Liver (tissue), 9 donors: Measurements from ENCODE around the gene CPEB1. TPM values are rescaled to one million over a fixed set of nuclear protein-coding genes. Genes with fewer than 3 reads are reported as not detected.

ENCODE experiments used
- DNase-seq: peaks from one replicate; pipeline ENCODE4 v3.0.0-alpha.2; 2017; ENCODE audit warnings: low spot score
- H3K27ac ChIP-seq, 2 donors: one replicate each; pipeline ENCODE4 v1.7.0; 2013; ENCODE audit warnings: inconsistent platforms in 2 of 2, low read length in 2 of 2, control low read depth in 1 of 2, low read depth in 1 of 2, mild to moderate bottlenecking in 1 of 2
- H3K27me3 ChIP-seq, 4 donors: one replicate each; pipeline versions ENCODE4 v1.6.1 to v1.7.0; 2013; ENCODE audit warnings: low read length in 3 of 4, inconsistent platforms in 1 of 4, mild to moderate bottlenecking in 1 of 4, moderate library complexity in 1 of 4; ENCODE audit not compliant: control insufficient read depth in 4 of 4, insufficient read depth in 4 of 4
- H3K36me3 ChIP-seq, 4 donors: one replicate each; pipeline versions ENCODE4 v1.6.1 to v1.7.0; 2013; ENCODE audit warnings: low read length in 3 of 4, mild to moderate bottlenecking in 3 of 4, low read depth in 1 of 4, moderate library complexity in 1 of 4; ENCODE audit not compliant: control insufficient read depth in 4 of 4, insufficient read depth in 3 of 4
- H3K4me1 ChIP-seq, 4 donors: one replicate each; pipeline versions ENCODE4 v1.6.1 to v1.7.0; 2013; ENCODE audit warnings: low read length in 3 of 4, mild to moderate bottlenecking in 3 of 4, moderate library complexity in 1 of 4; ENCODE audit not compliant: control insufficient read depth in 4 of 4, insufficient read depth in 4 of 4
- H3K4me3 ChIP-seq, 3 donors: one replicate each; pipeline versions ENCODE4 v1.6.1 to v1.7.0; 2013; ENCODE audit warnings: low read length in 3 of 3, control low read depth in 1 of 3, low read depth in 1 of 3, mild to moderate bottlenecking in 1 of 3
- H3K9ac ChIP-seq, 2 donors: one replicate each; pipeline ENCODE4 v1.7.0; 2013; ENCODE audit warnings: low read length in 2 of 2, mild to moderate bottlenecking in 2 of 2, moderate library complexity in 2 of 2, control low read depth in 1 of 2, low read depth in 1 of 2
- H3K9me3 ChIP-seq, 4 donors: one replicate each; pipeline versions ENCODE4 v1.6.1 to v1.7.0; 2013; ENCODE audit warnings: low read length in 3 of 4; ENCODE audit not compliant: control insufficient read depth in 4 of 4
- CTCF ChIP-seq: fragments of 150-350 bp; IDR thresholded peaks from 2 replicates; pipeline ENCODE4 v1.5.1; 2017; ENCODE audit warnings: improper control_type of control experiment, low read depth, low read length; ENCODE audit not compliant: missing input control
- EGR1 ChIP-seq, 2 donors: IDR thresholded peaks; 2 replicates each; pipeline ENCODE4 v1.6.1; 2016 to 2018; ENCODE audit warnings: antibody characterized with exemption in 2 of 2, low read depth in 2 of 2
- FOXA1 ChIP-seq: IDR thresholded peaks from 2 replicates; pipeline ENCODE4 v1.6.1; 2016; ENCODE audit warnings: antibody characterized with exemption
- FOXA2 ChIP-seq: IDR thresholded peaks from 2 replicates; pipeline ENCODE4 v1.6.1; 2016; ENCODE audit warnings: antibody characterized with exemption
- GABPA ChIP-seq, 2 donors: IDR thresholded peaks in 1 of 2; conservative IDR thresholded peaks in 1 of 2; 2 replicates each; pipeline ENCODE4 v1.6.1; 2016; ENCODE audit warnings: antibody characterized with exemption in 2 of 2, mild to moderate bottlenecking in 1 of 2, moderate library complexity in 1 of 2
- HNF4A ChIP-seq, 2 donors: conservative IDR thresholded peaks; 2 replicates each; pipeline ENCODE4 v1.6.1; 2016; ENCODE audit warnings: antibody characterized with exemption in 2 of 2, mild to moderate bottlenecking in 2 of 2
- HNF4G ChIP-seq: IDR thresholded peaks from 2 replicates; pipeline ENCODE4 v1.6.1; 2016; ENCODE audit warnings: antibody characterized with exemption
- JUND ChIP-seq, 2 donors: IDR thresholded peaks; 2 replicates each; pipeline ENCODE4 v1.6.1; 2016; ENCODE audit warnings: antibody characterized with exemption in 2 of 2
- MAX ChIP-seq: IDR thresholded peaks from 2 replicates; pipeline ENCODE4 v1.6.1; 2016; ENCODE audit warnings: antibody characterized with exemption
- NR2F2 ChIP-seq: IDR thresholded peaks from 2 replicates; pipeline ENCODE4 v1.6.1; 2016; ENCODE audit warnings: antibody characterized with exemption
- SP1 ChIP-seq: IDR thresholded peaks from 2 replicates; pipeline ENCODE4 v1.6.1; 2018; ENCODE audit warnings: antibody characterized with exemption, mild to moderate bottlenecking
- TAF1 ChIP-seq: conservative IDR thresholded peaks from 2 replicates; pipeline ENCODE4 v1.6.1; 2016; ENCODE audit warnings: antibody characterized with exemption, mild to moderate bottlenecking
- ZBTB33 ChIP-seq: IDR thresholded peaks from 2 replicates; pipeline ENCODE4 v1.6.1; 2016; ENCODE audit warnings: antibody characterized with exemption
- WGBS: extraction: QIAGEN DNeasy Blood & Tissue Kit; methylation state at CpG from one replicate; pipeline ENCODE4 v1.1.7; 2013; 5-methylcytosine and 5-hydroxymethylcytosine counted together
- polyA plus RNA-seq, 2 donors: library from polyadenylated mRNA; stranded (reverse) in 1 of 2; unstranded in 1 of 2; fragments of 200-250 nt in 1 of 2; fragments of >200 nt in 1 of 2; fragmentation: Nextera tagmentation in 1 of 2; extraction: Ambion mirVana in 1 of 2; gene quantifications; one replicate each; pipeline versions ENCODE4 v1.2.1 to v1.2.3, GENCODE V29; 2013 to 2015
- total RNA-seq, 2 donors: library from RNA; depleted of rRNA; stranded (reverse); fragments of >200 nt; gene quantifications; one replicate each; pipeline ENCODE4 v1.2.3, GENCODE V29; 2014
- TF ChIP-seq, protein P1 (sequence below): IDR thresholded peaks from 2 replicates; pipeline ENCODE4 v1.6.1; 2016; ENCODE audit warnings: antibody characterized with exemption
- donor health status: healthy.
- donor health status: healthy.
- donor health status: healthy.
- donor health status: healthy.
- donor health status: healthy.

Gene CPEB1
- total and polyA plus RNA-seq, 4 donors, result under 0.01 to 0.14 (median 0.05) TPM; not detected in 1

GRCh38 chr15:82674873-82675272, 27.7 kb upstream of the CPEB1 start (continued):
- no peak for TF ChIP-seq ZBTB33
- TF ChIP-seq GABPA (IDR thresholded peaks at IDR 0.05 in 1 of 2, conservative IDR thresholded peaks at IDR 0.05 in 1 of 2), result no peak
- no peak for TF ChIP-seq NR2F2
- no peak for TF ChIP-seq JUND (IDR thresholded peaks at IDR 0.05)

DNA sequence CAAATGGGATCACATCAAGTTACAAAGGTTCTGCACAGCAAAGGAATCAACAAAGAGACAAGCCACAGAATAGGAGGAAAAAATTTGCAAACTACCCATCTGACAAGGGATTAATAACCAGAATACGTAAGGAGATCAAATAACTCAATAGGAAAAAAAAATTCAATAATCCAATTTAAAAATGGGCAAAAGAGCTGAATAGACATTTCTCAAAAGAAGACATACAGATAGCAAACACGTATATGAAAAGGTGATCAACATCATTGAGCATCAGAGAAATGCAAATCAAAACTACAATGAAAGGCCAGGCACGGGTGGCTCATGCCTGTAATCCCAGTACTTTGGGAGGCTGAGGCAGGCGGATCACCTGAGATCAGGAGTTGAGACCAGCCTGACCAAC, 23.5 kb upstream of the CPEB1 start:
- H3K4me1 ChIP-seq, result no peaks in the 10 kb centered on the region
- H3K36me3 ChIP-seq, result no peaks in the 10 kb centered on the region
- no peak overlapping the region for H3K4me3 ChIP-seq
- no peak for DNase-seq
- no peaks in the 10 kb centered on the region for H3K9me3 ChIP-seq
- H3K27ac ChIP-seq, result no peak overlapping the region
- H3K27me3 ChIP-seq, result peaks cover 0 to 6% (median 0%) of the 10 kb centered on the region in 4 donors
- no peak overlapping the region for H3K9ac ChIP-seq
- TF ChIP-seq SP1, result no peak
- TF ChIP-seq EGR1 (IDR thresholded peaks at IDR 0.05; ENCODE audit: low read depth in 2 of 2), result no peak
- TF ChIP-seq, protein P1, sequence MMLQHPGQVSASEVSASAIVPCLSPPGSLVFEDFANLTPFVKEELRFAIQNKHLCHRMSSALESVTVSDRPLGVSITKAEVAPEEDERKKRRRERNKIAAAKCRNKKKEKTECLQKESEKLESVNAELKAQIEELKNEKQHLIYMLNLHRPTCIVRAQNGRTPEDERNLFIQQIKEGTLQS, result no peak
- TF ChIP-seq TAF1, result no peak
- TF ChIP-seq FOXA2, result no peak
- TF ChIP-seq MAX, result no peak
- TF ChIP-seq FOXA1, result no peak
- 84% methylated on average over 4 of the region's 4 CpGs for WGBS

DNA sequence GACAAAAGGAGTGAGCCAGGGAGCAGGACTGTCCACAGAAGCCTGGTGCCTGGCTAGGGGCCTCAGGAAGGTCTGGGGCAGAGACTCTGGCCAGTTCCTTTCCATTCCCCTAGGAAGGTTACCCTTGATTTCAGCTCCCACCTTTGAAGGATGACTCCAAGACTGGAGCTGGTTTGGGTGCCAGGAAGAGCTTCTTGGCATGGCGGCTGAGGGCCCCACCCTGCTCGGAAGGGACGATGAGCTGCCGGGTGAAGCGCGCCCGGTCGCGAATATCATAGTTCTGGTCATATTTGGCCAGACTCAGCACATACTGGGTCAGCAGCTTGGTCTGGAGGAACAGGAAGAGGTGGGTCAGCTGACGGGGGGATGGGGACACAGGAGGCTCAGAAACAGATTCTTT, 19.4 kb upstream of the CPEB1 start:
- peaks cover 0 to 6% (median 1%) of the 10 kb centered on the region in 4 donors for H3K27me3 ChIP-seq
- H3K4me3 ChIP-seq, result no peak overlapping the region
- no peaks in the 10 kb centered on the region for H3K9me3 ChIP-seq
- no peak overlapping the region for H3K27ac ChIP-seq
- DNase-seq, result no peak
- no peak for TF ChIP-seq CTCF
- no peak for TF ChIP-seq HNF4G
- TF ChIP-seq EGR1 (IDR thresholded peaks at IDR 0.05; ENCODE audit: low read depth in 2 of 2), result no peak
- TF ChIP-seq TAF1, result no peak
- no peak for TF ChIP-seq FOXA1
- TF ChIP-seq ZBTB33, result no peak
- TF ChIP-seq FOXA2, result no peak
- TF ChIP-seq, protein P1, result no peak
- no peak for TF ChIP-seq HNF4A (conservative IDR thresholded peaks at IDR 0.05)
- H3K4me1 ChIP-seq, result no peaks in the 10 kb centered on the region
- H3K9ac ChIP-seq, result no peak overlapping the region
- H3K36me3 ChIP-seq, result no peaks in the 10 kb centered on the region
- 87% methylated on average over 10 of the region's 10 CpGs for WGBS
